Renal cortical epithelial cell (primary cell): ENCODE results near the gene MAP3K8. TPM values are rescaled to one million over a fixed set of nuclear protein-coding genes. Genes with fewer than 3 reads are reported as not detected.
"Not testable (repeated sequence)": the region's sequence is repeated elsewhere in the genome, so short reads cannot be mapped to it uniquely, and the experiment has no call there.

Source experiments
- DNase-seq: peaks from one replicate; pipeline ENCODE4 v3.0.0-alpha.2; 2011; ENCODE audit warnings: low read depth
- total RNA-seq: library from RNA; depleted of rRNA; stranded (reverse); fragments of >200 nt; gene quantifications from 2 replicates; pipeline ENCODE4 v1.2.3, GENCODE V29; 2014

Gene MAP3K8
- total RNA-seq, 1 donor from 2014 or later = 2.1 TPM

DNA sequence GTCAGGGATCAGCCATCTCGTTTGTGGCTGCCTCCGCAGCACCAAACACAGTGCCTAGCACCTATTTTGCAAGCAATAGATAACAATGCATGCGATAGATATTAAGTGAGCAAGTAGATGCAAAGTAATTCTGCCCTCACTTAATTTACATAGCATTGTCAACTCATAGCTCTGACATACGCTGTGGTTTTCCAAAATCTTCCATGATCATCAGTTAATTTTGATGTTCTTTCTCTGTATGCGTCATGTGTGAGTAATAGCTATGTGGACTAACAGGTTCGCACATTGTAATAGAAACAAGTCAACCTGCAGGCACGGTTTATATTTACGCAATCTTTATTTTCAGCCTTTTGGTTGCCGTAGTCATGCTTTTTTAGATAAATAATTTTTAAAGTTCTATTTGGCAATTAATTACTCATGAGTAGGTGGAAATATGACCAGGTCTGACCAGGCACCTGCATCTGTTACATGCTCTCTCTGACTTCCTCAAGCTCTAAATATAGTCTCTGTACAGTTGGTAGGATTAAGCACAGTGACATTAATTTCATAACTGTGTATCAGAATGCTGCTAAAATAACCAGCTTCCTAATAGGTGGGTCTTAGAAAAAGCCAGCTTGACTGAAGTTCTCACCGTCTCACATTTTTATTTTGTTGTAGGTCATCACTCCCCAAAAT is 13.3 kb downstream of the MAP3K8 start:
- DNase-seq = peak; percentile 43

DNA sequence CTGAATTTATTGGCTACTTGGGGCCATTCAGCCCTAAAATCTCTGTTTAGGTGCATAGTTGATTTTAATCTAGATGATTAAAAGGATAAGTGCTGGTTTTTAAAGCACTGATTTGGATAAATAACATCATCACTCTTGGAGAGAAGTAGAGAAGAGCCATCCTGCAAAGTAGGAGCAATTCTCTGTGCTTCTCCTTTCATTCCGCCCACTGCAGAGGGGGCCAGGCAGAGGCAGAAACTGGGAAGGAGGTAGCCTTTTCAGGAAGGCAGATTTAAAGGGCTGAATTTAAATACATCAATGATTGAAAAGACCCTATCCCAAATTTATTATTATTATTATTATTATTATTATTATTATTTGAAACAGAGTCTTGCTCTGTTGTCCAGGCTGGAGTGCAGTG is 14.1 kb downstream of the MAP3K8 start:
- no peak for DNase-seq

DNA sequence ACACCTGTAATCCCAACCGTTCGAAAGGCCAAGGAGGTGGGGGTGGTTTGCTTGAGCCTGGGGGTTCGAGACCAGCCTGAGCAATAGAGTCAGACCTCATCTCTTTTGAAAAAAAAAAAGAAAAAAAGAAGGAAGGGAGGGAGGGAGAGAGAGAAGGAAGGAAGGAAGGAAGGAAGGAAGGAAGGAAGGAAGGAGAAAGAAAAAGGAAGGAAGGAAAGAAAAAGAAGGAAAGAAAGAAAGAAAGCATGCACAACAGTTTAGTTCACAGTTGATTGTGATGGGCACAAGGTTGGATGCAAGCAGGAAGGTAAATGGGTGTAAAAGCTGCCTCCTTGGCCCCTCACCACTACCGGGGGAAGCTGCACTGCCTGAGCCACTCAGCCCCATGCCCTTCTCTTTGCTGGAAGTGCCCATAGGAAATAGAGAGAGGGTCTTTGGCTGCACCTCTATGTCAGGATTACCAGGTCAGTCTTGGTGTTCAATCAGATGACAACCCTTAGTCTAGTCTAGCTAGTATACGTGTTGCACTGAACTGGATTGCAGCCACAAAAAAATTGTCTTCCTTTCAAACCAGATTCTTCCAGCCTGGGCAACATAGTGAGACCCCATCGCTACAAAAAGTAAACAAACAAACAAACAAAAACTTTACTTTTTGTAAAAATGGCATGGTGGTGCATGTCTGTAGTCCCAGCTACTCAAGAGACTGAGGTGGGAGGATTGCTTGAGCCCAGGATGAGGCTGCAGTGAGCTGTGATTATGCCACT is 20.0 kb downstream of the MAP3K8 start:
- no peak for DNase-seq

DNA sequence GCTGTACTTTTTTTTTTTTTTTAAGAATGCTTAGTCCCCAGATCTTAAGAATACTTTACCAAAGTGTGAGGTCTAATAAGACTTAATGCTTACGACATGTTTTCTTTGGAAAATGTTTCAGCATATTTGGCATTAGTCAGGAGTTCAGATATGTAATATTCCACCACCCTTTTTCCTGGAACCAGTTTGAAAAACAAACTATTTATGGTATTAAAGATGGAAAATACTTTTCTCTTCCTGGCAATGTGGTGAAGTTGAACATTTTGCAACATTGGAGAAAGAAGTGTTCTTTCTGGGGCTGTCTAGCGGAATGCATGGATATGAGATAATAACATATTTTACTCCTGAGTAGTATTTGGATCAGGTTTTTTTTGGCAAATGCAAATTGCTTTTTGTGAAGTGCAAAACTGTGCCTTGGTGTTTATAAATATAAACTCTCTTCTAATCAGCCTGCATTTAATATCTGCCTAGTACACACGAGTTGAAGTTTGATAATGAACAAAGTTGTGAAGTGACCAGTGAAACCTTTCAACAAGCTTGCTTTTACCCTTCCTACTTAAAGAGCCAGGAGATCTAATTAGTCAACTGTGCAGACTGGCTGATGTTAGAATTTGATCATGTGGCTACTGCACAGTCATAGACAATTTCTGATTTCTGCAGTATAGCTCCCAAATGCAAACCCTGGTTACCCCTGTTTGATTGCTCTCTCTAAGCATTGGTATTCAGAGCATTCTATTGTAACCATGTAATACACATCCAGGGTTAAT is 20.9 kb downstream of the MAP3K8 start:
- no peak for DNase-seq

DNA sequence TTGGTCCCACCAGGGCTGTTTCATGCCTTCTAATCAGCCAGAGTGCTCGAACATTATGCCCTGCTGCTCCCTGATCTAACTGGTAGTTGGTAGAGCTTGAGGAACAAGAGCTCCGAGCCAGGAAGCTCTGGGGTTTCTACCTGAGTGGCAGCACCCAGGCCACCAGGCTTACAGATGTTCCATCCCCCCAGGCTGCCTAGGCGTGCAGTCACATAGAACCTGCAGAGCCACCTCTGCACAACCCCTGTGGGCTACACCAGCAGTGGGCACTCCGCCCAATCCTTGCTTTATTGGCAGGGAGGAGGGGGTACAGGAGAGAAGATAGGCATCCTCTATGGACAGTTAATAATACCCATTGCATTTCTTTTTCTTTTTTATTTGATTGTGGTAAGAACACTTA is 21.8 kb downstream of the MAP3K8 start:
- no peak for DNase-seq

DNA sequence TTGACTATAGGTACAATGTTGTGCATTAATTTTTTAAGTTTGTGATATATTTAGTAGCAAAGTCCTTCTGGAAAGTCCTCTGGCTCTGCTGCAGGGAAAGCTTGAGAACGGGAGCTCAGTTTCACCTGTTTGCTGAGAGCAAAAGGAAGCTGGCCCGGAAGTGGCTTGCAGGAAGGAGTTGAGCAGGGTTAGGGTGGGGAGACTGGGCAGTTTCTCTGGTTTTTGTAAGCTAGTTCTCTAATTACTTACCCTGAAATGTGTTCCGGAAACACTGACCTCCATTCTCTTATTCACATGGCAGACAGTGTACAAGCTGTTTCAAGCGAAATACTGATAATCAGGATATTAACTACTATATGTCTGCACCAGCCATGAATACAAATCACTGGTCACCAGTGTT is 22.3 kb downstream of the MAP3K8 start:
- DNase-seq = no peak

DNA sequence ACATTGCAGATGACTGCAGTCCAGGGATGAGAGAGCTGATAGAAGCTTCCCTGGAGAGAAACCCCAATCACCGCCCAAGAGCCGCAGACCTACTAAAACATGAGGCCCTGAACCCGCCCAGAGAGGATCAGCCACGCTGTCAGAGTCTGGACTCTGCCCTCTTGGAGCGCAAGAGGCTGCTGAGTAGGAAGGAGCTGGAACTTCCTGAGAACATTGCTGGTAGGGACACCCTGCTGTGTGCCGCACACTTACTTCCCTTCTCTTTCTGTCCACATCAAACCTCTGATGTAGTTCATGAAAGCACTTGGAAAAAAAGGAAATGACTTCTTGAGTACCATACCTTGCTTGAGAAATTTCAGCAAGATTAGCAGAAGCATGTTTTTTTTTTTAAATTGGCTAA is 25.3 kb downstream of the MAP3K8 start:
- DNase-seq = no peak

DNA sequence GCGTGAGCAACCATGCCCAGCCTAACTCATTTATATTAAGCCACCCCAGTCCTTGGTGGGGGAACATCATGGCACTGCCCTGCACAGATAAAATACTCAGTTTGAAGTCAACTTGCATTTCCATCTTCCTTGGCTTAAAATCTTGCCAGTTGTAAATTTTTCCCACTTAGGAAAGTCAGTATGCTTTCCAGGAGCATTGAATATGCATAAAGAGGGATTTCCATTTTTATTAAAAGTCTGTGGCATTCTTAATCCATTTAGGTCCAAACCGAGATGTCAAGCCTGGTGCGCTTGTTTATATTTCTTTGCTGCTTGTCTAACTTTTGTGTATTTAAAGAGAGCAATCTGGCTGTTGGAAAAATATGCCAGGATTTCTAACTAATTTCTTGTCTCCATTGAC is 26.1 kb downstream of the MAP3K8 start:
- no peak for DNase-seq

DNA sequence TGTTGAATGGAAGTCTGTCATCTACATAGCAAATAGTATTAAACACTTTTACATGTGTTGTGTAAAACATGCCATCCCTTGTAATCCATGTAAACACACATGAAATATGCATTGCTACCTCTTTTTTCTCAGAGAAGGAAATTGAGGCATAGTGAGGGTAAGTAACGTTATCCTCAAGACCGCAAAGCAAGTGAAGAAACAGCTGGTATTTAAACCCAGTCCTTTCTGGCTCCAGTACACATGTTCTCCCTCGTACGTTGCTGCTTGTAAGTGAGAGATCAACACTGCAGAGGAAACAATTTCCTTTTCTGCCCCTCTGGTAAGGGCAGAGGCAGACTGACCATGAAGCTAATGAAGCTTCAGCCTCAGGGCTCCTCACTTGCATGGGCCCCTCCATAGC is 28.5 kb downstream of the MAP3K8 start:
- no peak for DNase-seq

DNA sequence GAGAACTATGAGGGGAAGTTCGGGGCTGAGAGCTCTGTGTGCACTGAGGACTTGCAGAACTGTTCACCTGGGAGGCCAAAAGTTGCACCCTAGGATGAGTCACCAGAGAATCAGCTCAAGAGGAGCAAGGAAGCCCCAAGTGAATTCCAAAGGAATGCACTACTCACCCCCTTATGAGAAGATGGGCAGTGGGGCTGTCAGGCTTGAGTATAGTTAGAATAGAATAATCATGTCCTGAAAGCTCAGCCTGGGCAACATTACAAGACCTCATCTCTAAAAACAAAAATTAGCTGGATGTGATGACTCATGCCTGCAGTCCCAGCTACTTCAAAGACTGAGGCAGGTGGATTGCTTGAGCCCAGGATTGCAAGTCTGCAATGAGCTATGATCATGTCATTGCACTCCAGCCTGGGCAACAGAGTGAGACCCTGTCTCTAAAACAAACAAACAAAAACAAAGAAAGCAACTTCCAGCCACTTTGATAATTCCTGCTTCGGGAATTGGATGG is 30.0 kb downstream of the MAP3K8 start:
- DNase-seq = peak; percentile 13

DNA sequence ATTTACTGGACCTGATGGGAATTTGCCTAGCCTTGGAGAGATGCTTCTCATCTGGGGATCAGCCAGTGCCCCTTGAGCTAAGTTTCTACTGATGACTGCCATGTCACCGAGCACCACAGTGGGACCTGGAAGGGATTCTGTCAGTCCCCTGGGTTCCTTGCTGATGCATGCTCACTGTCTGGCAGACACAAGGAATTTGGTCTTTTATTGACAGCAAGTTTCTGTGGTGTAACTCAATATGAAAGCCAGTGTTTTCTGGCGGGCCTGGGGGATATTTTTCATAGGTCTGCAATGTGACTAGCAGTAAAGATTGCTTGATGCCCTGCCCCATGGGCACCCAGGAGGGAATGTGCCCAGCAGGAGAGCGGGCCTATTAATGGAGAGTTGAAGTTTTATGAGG is 30.7 kb downstream of the MAP3K8 start:
- no peak for DNase-seq

DNA sequence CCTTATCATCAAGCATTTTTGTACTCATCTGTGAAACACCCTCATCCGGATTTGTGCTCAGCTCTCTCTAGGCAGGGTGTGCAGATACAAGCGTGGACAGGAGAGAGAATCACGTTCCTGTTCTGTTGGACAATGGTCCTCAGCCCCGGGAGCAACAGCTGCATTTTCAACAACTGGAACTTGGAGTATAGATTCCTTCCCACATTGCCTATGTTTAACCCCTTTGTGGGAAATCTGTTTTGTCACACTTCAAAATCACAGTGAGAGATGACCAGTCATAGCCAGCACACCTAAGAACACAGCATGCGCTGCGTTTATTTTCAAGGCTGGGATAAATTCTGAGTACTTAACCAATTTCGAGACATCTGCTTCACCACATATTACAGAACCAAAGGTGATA is 32.5 kb downstream of the MAP3K8 start:
- no peak for DNase-seq

DNA sequence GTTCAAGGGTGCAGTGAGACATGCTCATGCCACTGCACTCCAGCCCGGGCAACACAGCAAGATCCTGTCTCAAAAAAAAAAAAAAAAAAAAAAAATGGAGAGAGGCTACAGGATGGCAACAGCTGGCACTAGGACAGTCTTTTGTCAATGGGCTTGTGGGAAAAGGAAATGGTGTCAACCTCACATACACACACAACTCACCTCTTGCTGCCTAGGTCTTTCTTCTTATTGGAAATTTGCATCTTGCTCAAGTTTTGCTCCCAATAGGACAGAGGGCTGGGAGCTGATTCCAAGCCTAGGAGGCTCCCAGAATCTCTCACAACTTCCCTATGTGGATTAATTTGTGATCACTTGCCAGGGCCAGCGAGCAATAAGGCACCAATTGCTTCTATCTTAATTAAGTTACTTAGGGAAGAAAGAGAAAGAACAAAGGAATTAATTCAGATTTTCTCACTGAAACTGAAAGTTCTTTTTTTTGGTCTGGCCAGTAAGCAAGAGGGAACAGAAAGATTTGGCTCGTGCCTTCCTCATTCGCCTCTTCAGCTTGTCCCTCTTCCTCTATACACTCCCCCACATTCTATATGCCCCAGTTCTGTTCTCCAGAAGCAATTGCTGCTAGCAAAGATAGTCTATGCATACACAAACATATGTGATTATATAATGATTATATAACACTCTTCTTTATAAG is 33.8 kb downstream of the MAP3K8 start:
- DNase-seq = no peak

DNA sequence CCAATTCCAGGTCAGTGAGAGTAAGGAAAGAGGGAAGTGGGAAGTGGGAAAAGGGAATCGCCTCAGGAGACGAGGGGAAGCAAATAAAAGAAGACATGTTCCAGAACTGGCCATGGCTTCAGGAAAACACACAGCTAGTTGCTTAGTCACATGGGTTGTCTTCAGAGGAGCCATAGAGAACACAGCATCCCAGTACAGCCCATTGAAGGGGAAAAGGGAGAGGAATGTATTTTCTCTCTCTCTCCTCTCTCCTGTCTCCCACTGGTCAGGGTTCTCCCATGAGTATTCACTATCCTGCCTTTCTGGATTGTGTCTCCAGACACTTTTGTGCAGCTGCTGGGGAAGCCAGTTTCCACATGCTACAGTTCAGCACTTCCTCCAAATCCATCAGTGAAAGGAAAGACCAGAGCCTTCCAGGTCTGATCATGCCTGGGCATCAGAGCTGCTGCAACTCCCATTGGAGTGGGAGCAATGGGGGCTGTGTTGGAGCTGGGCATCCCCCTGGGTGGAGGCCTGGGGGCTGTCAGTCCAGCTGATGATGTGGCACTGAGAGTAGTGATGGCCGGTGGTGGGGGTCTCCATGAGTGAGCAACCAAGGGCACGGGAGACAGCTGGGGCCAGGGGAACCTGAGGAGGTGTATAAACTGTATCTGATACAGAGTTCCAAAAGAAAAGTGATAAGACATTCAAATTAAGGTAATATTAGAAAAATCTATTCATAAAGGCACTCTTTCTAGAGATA is 38.6 kb downstream of the MAP3K8 start:
- DNase-seq = no peak

DNA sequence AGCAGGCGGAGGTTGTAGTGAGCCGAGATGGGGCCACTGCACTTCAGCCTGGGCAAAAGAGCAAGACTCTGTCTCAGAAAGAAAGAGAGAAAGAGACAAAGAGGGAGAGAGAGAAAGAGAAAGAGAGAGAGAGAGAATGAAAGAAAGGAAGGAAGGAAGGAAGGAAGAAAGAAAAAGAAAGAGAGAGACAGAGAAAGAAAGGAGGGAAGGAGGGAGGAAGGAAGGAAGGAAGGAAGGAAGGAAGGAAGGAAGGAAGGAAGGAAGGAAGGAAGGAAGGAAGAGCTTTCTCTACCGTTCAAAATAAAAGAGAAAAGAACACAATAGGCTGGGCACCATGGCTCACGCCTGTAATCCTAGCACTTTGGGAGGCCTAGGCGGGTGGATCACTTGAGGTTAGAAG is 41.5 kb downstream of the MAP3K8 start:
- DNase-seq = not testable (repeated sequence)

DNA sequence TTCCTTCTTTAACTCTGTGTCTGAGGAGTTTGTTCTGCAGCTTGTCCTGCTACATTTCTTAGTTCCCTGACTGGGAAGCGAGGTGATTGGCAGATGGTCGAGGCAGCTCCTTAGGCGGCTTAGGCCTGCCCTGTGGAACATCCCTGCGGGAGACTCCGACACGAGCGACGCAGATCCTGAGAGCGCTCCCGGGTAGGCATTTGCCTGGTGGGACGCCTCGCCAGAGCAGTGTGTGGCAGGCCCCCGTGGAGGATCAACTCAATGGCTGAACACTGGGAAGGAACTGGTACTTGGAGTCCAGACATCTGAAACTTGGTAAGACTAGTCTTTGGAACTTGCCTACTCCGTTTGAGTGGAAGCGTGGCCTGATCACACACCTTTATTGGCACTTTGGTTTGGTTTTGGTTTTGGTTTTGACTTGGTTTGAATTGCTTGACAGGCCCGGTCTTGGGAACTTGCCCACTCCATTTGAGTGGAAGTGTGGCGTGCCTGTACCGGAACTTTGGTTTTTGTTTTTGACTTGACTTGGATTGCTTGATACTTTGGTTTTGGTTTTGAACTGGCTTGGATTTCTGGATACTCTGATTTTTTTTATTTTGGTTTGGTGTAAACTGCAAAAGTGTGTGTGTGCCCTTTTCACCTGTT is 42.6 kb downstream of the MAP3K8 start:
- DNase-seq = no peak

DNA sequence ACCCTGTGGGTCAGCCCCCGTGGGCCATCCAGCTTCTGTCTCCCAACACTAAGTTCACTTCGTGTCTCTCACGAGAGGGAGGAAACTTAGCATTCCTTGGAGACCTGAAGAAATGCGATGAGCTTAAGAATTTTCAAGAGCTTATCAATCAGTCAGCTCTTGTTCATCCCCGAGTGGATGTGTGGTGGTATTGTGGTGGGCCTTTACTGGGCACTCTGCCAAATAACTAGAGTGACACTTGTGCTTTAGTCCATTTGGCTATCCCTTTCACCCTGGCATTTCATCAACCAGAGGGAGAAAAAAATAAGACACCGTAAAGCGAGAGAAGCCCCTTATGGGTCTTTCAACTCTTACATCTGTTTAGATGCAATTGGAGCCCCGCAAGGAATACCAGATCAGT is 45.5 kb downstream of the MAP3K8 start:
- DNase-seq = not testable (repeated sequence)

DNA sequence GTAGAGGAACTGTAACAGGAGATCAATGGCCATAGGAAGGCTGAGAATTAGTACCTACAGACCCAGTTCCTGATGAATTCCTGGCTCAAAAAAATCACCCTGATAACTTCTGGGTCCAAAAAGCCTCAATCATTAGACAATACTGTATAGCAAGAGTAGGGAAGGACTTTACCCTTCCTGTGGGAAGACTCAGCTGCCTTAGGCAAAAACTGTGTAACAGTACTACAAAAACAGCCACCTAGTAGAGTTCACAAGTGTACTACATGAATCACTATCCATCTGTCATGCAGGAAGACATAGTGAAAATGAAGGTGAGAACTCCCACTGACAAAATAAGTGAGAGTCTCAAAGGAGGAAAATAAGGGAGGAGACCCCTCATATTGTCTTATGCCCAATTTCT is 47.6 kb downstream of the MAP3K8 start:
- no peak for DNase-seq

DNA sequence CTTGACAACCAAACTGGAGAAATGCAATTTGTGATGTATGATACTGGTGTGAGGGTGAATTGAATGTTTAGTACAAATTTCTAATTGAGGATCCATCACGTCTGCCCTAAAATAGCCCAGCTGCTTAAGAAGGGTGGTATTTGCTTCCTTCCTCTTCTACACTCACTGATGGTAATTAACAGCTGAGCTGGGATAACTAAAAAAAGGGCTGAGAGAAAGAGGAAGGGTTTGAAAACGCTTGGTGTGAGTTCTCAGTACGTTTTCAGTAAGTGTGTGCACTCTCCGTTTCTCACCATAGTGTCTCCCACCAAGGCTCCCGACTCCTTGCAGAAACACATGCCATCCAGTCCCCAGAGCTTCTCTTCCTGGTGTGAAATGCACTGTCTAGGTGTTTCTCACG is 54.3 kb downstream of the MAP3K8 start:
- no peak for DNase-seq

DNA sequence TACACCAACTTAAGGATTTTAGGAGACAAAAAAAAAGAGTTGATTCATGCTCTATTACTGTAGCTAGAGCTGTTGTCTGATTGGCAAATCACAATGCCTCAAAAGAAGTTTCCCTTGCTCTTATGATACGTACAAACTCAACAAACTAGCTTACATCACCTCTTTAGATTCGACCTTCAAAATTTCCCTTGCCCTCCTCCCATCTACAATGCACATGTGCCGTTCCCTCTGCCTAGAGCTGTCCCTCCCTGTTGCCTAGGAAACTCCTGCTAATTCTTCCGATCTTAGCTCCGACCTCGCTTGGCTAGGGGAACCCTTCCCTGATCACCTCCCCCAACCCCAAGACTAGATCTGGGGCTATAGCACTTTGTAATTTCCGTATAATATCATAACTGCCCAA is 55.4 kb downstream of the MAP3K8 start:
- no peak for DNase-seq
